Choroid plexus epithelial cell (primary cell): ENCODE data around the gene C12orf56.

Experiments
- DNase-seq: peaks from one replicate; pipeline ENCODE4 v3.0.0-alpha.2; 2010; ENCODE audit warnings: low read depth
- H3K4me3 ChIP-seq: 2 replicates; pipeline ENCODE4 v1.5.1; 2011; ENCODE audit warnings: low read depth, mild to moderate bottlenecking, control low read depth, low read length, moderate library complexity
- TF ChIP-seq, protein P1 (sequence below): conservative IDR thresholded peaks from 2 replicates; pipeline ENCODE4 v1.5.1; 2011; ENCODE audit warnings: low read depth, mild to moderate bottlenecking, control low read depth, inconsistent platforms, low read length, moderate library complexity

Gene C12orf56

DNA sequence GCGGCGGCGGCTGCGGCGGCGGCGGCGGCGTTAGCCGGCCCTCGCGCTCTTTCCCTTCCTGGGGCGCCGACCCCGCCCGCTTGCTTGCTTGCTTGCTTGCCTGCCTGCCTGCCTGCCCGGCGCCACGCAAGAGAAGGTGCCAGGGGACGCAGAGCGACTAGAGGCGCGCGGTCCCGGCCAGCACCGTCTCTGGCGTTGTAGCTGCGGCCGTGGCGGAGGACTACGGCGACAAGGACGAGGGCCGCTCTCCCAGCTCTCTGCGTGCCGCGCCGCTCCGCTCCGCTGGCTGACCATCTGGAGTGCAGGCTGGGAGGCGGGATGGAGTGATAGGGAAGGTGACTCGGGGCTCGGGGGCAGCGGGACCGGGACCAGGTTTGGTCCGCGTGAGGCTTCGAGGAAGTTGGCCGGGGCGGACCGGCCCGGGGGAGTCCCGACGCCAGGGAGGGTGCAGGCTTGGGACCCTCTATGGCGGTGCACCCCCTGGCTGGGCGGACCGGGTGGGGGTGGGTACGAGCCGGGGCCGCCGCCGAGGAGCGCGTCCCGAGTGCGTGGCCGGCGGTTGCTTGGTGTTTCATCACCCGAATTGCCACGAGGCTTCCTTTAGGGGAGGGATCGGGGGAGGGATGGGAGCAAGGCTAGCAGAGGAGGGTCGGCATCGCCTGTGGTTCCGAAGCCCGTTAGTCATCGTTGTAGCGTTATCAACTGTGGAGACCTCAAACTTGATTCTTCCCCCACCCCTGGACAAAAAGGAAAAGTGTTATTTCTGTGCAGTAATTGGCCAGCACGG, 14.1 kb upstream of the C12orf56 start:
- TF ChIP-seq, protein P1, sequence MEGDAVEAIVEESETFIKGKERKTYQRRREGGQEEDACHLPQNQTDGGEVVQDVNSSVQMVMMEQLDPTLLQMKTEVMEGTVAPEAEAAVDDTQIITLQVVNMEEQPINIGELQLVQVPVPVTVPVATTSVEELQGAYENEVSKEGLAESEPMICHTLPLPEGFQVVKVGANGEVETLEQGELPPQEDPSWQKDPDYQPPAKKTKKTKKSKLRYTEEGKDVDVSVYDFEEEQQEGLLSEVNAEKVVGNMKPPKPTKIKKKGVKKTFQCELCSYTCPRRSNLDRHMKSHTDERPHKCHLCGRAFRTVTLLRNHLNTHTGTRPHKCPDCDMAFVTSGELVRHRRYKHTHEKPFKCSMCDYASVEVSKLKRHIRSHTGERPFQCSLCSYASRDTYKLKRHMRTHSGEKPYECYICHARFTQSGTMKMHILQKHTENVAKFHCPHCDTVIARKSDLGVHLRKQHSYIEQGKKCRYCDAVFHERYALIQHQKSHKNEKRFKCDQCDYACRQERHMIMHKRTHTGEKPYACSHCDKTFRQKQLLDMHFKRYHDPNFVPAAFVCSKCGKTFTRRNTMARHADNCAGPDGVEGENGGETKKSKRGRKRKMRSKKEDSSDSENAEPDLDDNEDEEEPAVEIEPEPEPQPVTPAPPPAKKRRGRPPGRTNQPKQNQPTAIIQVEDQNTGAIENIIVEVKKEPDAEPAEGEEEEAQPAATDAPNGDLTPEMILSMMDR: no peak
- H3K4me3 ChIP-seq: peak overlapping the region; percentile 99
- DNase-seq: peak; percentile 90

DNA sequence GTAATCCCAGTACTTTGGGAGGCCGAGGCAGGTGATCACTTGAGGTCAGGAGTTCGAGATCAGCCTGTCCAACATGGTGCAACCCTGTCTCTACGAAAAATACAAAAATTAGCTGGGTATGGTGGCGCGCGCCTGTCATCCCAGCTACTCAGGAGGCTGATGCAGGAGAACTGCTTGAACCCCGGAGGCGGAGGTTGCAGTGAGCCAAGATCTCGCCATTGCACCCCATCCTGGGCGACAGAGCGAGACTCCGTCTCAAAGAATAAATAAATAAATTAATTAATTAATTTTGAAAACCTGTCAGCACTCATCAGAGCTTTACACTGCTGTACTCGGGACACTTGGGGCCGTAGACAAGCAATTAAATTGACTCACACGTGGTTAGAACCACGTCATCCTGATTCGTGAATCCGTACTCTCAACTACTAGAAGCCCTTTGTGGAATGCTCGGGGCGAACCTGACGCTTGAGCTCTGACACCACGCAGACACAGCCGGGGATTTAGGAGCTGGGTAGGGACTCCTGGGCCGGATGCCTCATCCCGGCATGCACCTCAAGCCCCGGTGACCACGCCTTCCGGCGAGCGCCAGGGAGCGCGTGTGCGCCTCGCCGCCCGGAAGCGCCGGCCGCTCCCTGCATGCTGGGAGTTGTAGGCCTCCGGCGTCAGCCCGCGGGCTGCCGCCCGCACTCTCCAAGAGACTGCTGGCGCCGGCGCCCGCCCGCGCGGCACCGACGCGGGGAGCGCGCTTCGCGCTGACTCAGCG, 13.3 kb upstream of the C12orf56 start, which contains the start of gene XPOT:
TSS of gene XPOT (plus strand) at position 686 of the 763 bp plus-strand sequence. CDS start 5,644 bp downstream, outside the sequence.
- TF ChIP-seq, protein P1: no peak
- peak; percentile 99 for DNase-seq
- H3K4me3 ChIP-seq: peak within 1 kb of the TSS; percentile 99

DNA sequence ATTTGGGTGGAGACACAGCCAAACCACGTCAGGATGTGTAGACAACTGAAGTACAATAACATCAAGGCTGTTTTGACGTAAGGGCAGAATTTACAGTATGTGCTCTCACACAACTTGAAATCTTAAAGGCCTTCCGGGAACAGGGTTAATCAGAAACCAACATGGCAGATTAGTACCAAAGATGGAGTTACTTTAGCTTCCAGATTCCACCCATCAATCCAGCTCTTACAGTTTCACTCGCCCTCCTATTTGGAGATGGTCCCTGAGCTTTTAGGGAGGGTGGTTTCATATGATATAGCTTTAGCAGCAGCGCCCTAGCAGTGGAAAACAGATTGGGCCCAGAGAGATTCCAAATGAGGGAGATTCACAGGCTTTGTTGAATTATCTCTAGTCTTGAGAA, 11.6 kb upstream of the C12orf56 start:
- no peak overlapping the region for H3K4me3 ChIP-seq
- no peak for DNase-seq
- TF ChIP-seq, protein P1: no peak

DNA sequence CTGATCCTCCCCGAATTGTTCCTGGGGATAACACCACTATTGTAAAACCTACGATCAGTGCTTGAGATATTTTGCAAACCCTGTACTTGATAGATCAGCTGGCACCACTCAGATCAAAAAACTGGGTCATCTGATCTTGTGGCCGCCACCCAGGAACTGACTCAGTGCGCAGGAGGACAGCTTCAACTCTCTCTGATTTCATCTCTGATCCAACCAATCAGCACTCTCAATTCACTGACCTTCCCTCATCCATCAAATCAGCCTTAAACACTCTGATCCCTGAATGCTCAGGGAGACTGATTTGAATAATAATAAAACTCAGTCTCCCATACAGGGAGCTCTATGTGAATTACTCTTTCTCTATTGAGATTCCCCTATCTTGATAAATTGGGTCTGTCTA, 9.5 kb upstream of the C12orf56 start:
- TF ChIP-seq, protein P1: no peak
- no peak overlapping the region for H3K4me3 ChIP-seq

DNA sequence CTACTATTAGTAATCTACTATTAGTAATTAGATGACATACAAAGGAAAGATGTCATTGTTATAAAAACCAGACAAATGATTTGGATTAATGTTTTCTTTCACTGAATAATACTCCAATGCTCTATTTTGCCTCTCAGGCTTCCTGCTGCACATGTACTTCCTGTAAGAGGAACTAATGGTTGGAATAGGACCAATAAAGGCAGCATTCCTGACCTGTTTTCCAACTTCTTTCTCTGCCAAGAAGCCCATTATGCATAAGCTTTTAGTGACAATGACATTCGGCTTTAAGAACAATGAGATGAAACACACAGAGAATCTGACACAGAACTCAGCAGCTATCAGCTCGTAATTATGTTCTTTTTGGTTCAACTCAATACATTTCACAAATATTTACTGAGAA, 5.2 kb upstream of the C12orf56 start:
- TF ChIP-seq, protein P1: no peak
- no peak overlapping the region for H3K4me3 ChIP-seq
- DNase-seq: peak; percentile 26

More for the DNA sequence above, 9.5 kb upstream of the C12orf56 start:
- DNase-seq: peak; percentile 79

DNA sequence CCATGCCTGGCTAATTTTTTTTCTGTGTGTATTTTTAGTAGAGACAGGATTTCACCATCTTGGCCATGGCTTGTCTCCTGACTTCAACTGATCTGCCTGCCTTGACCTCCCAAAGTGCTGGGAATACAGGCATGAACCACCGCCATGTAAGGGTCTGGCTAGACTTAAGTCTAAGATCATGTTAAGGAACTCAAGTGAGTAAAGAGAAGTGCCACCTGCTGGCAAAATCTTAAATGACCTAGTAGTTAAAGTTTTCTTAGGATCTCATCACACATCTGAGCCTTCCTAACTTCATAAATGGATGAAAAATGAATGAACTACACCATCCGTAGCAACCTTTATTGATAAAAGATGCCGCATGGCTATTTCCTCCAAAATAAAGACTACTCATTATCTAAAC, 1.7 kb upstream of the C12orf56 start:
- TF ChIP-seq, protein P1: peak; percentile 55
- no peak overlapping the region for H3K4me3 ChIP-seq
- peak; percentile 78 for DNase-seq
